Epidermal melanocyte (primary cell): ENCODE results near the gene CEBPG.
A peak's percentile ranks its signal among the peaks of the same experiment; 100 is the strongest.

Experiments
- DNase-seq: peaks from one replicate; pipeline ENCODE4 v3.0.0; 2011; ENCODE audit warnings: low spot score; ENCODE audit not compliant: insufficient read length

Gene CEBPG

DNA sequence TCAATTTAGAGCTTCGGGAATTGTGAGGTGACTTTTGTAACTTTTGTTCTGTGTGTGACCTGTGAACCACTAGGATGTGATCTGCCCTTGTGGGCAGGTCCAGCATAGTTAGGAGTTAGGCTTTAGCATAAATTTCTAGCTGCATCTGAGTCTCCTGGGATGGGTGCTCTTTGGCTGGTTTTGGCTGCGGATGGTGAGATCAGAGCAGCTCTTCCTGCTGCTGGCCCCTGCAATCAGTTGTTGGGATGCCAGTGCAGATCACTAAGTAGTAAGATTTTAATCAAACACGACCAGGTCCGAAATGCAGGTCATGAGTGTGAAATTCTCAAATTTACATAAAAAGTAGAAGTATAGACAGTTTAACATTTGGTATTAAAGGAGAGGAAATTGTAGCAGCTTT is 8.5 kb downstream of the CEBPG start:
- DNase-seq, result no peak

DNA sequence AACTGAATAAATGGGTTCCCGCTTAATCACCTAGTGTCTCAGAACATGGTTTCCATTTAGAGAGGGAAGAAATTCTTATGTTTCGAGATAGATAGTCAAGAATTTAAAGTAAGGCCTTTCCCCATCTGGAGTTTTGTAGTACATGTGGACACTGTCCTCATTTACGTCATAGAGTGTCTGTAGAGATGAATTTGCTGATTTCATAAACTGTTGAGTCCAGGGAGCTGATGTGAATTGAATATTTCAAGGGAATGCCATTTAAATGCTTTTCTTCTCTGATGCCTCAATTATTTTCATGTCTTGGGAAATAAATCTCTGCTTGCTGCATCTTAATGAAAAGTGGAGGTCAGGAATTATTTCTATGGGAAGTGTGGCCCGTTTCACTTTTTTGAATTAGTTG is 9.5 kb downstream of the CEBPG start:
- no peak for DNase-seq

DNA sequence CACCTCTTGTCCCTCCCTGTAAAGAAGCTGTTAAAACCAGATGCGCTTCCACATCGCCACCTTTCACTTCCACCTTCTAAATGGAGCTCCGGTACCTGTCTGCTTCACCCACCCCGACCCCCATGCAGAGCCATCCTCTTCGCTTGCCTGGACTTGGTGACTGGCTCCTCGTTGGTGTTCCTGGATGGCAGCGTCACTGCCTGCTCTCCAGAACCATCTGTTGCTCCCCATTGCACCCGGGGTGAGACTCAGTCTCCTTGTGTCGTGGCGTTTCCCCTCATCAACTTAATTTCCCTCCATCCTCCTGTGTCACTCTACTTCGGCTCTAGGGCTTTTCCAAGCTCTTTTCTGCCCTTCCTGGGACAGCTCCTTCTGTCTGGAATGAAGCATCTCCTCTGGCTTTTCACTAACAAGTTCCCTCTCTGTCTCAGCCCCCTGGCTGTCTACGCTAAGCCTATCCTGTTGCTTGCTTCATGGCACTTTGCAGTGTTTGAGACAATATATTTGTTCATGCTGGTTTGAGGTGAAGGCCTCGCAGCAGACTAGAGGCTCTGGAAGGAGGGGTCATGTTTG is 10.3 kb downstream of the CEBPG start:
- no peak for DNase-seq

DNA sequence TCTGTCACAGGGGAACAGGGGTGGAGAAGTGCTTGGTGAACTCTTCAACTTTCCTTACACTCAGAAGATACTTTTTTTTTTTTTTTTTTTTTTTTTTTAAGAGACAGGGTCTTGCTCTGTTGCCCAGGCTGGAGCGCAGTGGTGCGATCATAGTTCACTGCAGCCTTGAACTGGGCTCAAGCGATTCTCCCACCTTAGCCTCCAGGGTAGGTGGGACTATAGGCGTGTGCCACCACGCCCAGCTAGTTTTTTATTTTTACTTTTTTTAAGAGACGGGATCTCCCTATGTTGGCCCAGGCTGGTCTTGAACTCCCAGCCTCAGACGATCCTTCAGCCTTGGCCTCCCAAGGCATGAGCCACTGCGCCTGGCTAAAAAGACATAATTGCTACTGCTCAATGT is 11.5 kb downstream of the CEBPG start:
- DNase-seq, result no peak

DNA sequence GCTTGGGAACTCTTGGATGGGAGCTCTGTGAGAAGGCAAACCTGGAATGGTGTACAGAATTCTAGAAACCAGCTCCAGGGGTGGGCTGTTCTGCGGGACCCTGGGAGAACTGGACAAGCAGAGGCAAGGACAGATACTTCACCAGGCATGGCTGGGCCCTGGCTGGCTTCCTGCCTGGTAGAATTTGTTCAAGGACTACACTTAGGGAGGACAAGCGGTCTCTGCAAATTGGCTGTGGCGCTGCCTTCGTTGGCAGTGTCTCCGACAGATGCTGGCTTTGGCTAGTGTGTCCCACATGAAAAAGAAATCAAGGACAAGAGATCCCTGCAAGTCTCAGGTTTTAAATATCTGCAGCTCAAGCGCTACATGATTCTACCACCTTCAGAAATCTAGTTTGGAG is 12.4 kb downstream of the CEBPG start:
- DNase-seq, result no peak

DNA sequence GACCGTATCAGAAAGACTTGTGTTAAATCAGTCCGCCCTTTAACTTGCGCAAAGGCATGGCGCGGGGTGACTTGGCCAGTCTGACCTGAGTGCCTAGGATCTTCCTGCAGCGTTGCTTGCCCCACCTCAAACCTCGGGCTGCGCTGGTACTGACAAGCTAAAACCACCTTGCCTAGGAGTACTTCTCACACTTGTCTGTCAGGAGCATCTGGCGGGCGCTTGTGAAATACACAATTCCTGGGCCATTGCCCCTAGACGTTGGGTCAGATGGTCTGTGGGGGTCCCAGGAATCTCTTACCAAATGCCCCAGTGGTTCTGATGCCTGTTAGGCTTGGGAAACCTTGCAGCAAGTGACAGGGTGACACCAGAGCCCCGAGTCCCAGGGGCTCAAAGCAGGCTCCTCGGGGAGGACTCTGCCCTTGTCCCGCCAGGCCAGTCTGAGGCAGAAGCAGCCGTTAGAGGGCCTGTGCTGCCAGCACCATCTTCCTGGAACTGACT is 12.9 kb downstream of the CEBPG start:
- DNase-seq, result no peak

DNA sequence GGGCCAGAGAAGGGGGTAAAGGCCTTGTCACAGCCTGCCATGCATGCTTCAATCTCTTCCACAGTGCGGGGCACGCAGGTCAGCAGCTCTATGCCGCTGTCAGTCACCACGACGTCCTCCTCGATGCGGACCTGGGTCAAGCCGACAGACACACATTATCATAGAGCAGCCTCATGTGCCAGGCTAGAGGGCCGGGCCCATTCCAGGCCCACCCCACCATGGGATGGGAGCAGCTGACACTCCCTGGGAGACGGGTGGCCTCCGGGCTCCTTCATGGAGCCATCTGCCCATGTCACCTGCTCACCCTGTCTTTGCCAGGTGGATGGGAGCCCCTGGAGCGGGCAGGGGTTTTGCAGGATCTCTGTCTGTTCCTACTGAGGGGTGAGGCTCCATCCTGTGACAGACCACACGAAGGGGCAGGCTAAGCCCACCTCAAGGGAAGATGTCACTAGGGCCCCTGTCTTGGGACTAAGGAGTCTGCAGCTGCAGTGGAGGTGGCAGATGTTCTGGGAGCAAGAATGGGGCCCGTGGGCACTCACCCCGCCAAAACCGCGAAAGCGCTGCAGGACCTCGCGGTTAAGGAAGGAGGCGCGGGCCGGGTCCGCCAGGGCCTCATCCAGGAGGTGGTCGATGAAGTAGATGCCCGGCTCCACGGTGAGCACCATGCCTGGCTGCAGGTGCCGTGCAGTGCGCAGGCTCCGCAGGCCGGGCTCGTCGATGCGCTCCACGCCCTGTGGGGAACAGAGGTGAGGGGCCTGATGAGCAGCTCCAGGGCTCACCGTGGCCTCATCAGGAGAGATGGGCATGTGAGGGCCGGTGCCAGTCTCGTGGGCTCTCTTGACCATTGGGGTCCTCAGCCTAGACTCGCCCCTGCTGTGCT is 14.1 kb downstream of the CEBPG start:
- no peak for DNase-seq

DNA sequence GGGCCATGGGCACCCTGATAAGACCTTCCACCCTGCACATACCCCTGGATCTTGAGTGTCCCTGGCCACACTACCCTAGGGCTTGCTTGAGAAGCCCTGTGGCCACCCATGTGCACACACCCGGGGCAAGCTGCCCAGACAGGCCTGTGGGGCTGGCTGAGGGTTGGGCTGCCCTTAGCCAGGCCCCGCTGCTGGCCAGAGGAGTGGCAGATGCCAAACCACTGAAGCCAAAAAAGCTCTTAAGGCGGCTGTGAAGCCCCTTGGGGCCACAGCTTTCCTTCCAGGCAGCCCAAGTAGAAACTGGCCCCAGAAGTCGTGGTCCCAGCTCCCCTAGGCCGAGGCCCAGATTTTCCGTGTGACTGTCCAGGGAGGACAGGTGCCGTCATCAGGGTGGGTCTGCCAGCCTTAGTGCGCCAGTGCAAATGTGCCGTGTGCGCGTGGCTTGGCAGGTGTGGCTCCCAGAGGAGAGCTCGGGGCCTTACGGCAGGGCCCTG is 14.8 kb downstream of the CEBPG start:
- no peak for DNase-seq

DNA sequence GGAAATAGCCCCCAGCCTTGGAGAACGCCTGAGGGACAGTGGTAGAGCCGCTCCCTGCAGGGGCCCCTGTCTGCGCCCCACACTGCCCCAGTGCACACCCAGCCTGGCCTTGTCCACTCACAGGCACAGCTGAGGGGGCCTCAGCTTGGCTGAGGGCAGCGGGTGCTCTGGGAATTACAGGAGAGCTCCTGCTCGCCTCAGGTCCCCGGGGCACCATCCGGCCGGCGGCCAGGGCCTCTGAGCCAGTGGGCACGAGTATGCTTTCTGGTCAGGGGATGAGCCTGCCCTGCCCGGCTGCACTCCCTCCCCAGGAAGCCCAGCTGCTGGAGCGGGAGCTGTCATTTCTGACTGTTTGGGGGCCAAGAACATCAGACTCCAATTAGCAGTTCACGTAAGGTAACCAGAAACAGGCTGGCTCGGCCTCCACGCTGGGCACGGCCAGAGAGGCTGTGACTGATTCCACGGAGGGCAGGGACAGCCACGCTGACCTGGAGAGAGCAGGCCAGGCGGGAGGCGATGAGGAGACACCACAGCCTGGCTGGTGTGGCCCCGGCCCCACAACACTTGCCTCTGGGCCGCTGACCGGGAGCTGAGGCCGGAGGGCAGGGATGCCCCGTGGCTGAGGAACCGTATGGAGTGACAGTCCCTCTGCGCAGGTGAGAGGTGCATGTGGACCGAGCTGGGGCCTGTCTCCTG is 15.4 kb downstream of the CEBPG start:
- no peak for DNase-seq

DNA sequence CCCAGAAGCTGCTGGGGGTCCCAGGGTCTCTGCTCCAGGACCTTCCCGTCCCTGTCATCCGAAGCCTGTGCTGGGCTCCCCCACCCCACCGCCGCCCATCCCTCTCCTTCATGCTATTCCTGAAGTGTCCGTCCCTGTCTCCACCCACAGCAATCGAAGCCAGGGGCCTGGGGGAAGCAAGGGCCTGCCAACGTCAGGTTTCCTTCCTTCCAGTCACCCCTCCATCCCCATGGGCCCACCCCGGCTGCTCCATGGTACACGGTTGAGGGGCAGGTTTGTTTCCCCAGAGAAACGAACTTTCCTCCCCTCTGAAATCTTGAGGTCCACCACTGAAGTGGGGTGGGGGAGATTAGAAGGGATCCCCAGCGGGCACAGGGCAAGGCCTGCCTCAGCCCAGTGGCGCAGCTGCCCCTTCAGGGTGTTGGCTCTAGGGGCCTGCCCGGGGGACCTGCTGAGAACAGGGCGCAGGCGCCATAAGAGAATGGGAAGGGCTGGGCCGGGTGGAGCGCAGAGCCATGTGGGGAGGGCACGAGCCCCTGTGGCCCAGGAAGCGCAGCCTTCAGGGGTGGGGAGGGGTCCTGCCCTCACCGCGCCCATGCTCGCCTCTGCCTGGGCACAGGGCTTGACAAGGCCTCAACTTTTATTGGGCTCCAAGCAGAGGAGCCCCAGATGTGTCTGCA is 16.1 kb downstream of the CEBPG start:
- DNase-seq, result no peak

DNA sequence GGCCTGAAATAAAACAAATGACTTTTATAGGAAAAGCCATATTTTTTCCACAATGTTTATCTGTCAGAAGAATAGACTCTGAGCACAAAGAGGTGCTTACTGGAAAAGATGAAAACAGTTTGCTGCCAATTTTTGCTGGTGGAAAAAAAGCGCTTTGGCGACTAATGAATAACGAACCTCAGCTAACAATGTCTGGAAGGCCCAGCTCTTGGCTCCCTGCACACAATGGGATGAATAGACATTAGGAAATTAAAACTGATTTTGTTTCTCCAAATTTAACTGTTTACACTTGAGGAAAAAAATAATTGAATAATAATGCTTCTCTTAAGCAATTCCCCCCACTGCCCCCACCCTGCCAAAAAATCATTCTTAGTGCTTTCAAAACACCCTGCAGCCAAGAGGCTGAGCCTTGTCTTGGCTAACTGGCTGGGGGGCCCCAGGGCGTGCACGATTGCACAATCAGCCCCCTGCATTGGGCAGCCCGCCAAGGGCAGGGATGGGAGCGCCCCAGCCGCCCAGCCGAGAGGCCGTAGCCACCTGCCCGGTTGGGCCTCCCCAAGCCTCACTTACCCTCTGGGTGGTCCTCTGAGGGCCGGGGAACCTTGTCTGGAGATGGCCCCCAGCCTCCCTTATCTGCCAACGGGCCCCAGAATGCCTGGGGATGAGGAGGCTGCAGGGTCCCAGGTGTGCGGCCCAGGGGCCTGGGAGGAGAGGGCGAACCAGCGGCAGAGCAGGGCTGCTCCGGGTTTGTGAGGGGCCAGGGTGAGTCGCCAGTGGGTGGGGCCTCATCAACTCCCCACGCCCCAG is 16.8 kb downstream of the CEBPG start:
- DNase-seq, result no peak

DNA sequence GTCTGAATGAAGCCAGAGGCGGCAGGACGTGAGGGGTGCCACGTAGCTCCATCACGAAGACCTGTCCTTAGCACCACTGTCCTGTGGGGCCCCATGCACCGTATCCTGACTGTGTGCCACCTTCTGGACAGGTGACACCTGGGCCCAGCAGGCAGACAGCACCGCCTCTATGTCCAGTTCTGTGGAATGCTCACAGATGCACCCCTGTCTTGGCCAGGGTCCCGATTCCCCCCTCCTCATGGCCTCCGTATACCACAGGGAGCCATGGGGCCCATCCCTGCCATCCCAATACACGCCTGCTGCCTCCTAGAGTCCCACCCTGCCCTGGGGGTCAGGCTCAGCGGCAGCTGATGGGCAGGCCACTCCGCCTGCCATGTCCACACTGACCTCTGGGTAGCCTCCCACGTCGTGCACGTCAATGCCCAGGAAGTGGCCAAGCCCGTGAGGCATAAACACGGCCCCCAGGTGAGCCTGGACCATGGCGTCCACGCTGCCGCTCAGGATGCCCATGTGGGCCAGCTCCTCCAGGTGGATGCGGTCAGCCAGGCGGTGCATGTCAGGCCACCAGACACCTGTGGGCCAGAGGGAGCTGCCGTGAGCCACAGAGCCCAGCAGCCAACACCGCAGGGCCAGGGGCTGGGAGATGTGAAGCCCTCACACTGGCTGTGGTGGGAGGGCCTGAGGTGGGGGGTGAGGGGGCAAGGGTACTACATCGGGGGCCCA is 17.6 kb downstream of the CEBPG start:
- DNase-seq, result no peak

DNA sequence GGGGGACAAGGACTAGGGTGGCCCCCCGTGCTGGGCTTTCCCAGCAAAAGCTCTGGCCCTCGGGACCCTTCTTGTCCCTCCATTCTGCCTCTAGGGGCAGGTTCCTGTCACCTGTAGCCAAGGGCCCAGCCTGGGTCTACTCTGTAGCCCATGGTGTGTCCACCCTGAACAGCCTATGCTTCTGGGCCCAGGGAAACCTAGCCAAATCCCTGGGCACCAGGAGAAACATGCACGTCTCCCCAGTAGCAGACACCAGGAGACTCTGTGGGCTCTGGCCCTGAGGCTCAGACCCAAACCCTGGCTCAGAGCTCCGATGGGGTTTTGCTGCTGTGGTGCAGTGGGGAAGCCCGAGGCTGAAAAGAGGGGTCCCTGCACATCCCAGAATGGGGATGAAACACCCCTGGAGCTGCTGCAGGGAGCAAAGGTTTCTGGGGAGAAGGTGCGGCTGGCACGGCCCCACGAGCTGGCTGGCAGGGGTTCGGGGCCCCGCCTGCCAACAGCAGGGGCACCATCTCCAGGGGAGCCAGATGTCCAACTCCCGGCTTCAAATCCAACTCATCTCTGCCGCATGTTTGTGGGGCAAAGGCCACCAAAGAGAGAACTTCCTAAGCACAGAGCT is 18.2 kb downstream of the CEBPG start:
- no peak for DNase-seq

DNA sequence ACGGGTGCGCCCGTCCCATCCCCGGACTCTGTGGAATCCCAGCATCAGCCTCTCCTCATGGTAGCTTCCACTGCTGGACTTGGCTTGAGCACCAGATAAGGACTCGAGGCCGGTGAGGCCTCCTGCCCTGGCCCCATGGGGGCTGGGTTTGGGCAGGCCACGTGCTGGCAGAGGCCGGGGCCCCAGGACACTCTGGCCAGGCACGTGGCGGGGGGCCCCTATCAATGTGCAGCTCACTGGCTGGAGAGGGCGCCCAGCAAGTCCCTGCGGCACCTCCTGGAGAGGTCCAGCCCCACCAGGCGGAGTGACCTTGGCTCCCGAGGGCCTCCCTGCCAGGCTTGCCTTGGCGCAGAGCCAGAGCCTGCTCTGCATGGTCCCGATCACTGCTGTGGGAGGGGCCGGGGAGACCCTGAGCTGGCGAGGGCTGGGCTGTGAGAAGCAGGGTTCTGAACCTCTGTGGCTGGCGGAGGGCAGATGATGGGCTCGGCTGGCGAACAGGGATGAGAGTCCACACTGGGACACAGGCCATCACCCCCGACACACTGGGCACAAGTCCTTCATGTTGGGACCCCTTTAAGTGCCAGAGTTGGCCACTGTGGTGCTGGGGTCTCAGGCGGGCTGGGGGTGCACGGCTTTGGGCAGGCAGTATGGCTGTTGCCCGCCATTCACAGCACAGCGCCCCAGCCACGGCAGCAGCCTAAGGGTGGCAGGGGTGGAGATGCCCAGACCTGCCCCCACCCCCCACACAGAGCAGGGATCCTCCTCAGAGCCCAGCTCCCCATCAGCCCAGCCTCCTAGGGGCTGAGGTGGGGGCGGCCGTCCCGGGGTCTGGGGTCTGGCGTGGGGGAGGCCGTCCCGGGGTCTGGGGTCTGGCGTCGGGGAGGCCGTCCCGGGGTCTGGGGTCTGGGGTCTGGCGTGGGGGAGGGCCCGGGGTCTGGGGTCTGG is 19.1 kb downstream of the CEBPG start:
- no peak for DNase-seq

DNA sequence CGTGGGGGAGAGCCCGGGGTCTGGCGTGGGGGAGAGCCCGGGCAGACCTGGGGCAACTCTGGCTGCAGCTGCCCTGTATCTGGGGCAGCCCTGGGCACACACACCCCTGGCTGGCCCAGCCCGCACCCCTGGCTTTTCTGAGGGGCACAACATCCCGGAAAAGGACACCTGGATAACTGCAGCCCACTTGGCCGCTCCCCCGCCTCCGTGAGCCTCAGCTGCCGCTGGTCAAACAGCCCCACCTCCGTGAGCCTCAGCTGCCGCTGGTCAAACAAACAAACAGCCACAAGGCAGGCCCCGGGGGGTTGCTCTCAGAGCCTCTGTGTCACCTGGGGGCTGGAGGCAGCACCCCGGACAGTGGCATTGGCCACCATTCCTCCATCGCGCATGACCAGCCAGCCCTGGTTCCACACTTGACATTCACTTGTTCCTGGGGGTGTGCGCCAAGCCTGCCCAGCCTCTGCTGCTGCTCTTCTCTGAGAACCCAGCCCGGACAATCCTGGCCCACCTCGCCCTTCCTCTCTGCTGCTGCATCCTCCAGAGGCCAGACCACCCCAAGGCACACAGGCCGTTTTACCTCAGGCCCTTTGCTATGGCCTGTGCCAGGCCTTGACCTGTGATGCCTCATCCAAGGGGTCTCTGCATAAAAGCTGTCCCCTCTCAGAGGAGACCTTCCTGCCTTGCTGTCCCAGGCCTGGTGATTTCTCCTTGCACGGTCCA is 19.9 kb downstream of the CEBPG start:
- no peak for DNase-seq

DNA sequence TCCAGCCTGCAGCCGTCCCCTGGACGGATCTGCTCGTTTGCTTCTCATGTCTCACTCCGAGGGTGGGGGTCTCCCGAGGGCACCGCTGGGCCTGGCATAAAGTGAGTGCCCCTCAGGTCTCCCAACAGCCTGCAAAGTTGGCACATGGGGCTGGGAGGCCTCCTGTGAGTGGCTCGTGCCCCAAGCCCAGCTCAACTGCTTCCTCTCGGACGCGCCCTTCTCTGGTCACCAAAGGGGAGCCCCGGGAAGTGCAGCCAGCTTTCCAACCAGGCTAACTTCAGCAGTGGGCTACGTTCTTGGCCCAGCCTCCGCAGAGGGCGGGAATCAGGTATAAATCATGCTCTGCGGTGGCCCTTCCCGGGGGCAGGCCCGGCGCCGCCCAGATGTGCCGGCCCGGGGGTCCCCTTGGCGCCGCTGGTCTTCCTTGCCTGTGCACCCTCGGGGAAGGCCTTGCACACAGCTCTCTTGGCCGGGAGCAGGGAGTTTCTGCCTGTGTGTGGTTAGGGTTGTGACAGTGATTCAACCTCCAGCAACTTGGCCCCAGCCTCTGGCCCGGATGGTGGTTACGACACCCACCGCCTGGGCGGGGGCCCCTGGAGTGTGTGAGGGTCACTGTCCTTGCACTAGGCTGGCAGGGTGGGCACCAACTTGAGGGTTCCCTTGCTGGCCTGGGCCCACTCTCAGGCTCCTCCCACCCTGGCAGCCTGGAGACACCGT is 20.7 kb downstream of the CEBPG start:
- peak; percentile 70 for DNase-seq
